HG03571 (cell line): ENCODE data around the gene FAM163B.

Experiments
- ATAC-seq: cut with Tn5 transposase; IDR thresholded peaks from one replicate; pipeline ENCODE4 v1.9.1; 2021; ENCODE audit not compliant: unreplicated experiment

FAM163B gene

GRCh38 chr9:133583111-133583510, 26.1 kb downstream of the FAM163B start:
- ATAC-seq: no peak

GRCh38 chr9:133582501-133583045, 26.6 kb downstream of the FAM163B start:
- ATAC-seq: no peak

GRCh38 chr9:133581513-133582343, 27.5 kb downstream of the FAM163B start:
- no peak for ATAC-seq

GRCh38 chr9:133581011-133581410, 28.2 kb downstream of the FAM163B start:
- ATAC-seq: no peak

GRCh38 chr9:133580419-133580738, 28.8 kb downstream of the FAM163B start:
- no peak for ATAC-seq

- ATAC-seq: no peak
Measured at GRCh38 chr9:133579601-133580418, 29.4 kb downstream of the FAM163B start.

- ATAC-seq: no peak
Measured at GRCh38 chr9:133578524-133579441, 30.4 kb downstream of the FAM163B start.

- ATAC-seq: no peak
Measured at GRCh38 chr9:133577737-133578112, 31.5 kb downstream of the FAM163B start.

GRCh38 chr9:133576875-133577736, 32.1 kb downstream of the FAM163B start:
- ATAC-seq: no peak

- no peak for ATAC-seq
Measured at GRCh38 chr9:133576031-133576874, 32.9 kb downstream of the FAM163B start.

GRCh38 chr9:133575186-133576030, 33.8 kb downstream of the FAM163B start:
- ATAC-seq: no peak

- ATAC-seq: no peak
Measured at GRCh38 chr9:133574771-133575170, 34.4 kb downstream of the FAM163B start.

GRCh38 chr9:133573791-133574515, 35.2 kb downstream of the FAM163B start:
- no peak for ATAC-seq

- no peak for ATAC-seq
Measured at GRCh38 chr9:133572821-133573361, 36.3 kb downstream of the FAM163B start.

GRCh38 chr9:133571896-133572595, 37.1 kb downstream of the FAM163B start:
- ATAC-seq: no peak

- no peak for ATAC-seq
Measured at GRCh38 chr9:133571391-133571890, 37.7 kb downstream of the FAM163B start.
